SKM-1 treated with dmso at 0.1 percent for 144 hours (cell line): ENCODE results near the gene ISCU.
"Not testable (repeated sequence)": the region's sequence is repeated elsewhere in the genome, so short reads cannot be mapped to it uniquely, and the experiment has no call there.

Experiments used
- DNase-seq: peaks from one replicate; lab custom pipeline; 2025; ENCODE audit not compliant: unreplicated experiment; lab: John Stamatoyannopoulos, UW

The ISCU gene

DNA sequence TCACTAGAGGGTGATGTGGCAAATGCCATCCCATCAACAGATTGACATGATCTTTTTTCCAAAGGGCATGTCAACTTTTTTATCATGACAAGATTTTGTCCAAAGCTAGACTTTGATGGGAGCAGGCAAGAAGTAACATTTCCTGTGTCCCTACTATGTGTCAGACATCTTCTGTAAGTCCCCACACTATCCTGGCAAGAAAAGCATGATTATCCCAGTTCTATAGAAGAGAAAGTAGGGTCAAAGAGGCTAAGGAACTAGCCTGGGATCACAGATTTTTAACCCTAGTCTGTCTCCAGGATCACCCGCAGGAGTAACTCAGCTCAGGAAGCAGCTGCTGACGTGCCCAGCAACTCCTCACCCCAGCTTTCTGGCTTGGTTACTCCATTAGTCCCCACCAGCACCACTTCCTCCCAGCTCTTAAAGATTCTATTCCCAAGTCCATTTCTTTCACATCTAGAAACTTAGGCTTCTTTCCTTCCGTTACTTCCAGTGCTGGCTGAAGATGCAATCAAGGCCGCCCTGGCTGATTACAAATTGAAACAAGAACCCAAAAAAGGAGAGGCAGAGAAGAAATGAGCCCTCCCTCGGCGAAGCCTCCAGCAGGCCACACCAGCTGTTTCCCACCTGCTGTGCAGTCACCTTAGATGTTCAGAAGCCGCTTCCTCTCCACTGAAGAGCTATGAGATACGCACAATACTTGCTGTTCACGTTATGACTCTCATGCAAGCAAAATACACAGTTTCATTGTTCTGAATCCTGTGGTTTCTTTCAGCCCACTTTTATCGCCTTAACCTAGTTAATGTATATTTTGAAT is 6.2 kb downstream of the ISCU start:
- DNase-seq: no peak

DNA sequence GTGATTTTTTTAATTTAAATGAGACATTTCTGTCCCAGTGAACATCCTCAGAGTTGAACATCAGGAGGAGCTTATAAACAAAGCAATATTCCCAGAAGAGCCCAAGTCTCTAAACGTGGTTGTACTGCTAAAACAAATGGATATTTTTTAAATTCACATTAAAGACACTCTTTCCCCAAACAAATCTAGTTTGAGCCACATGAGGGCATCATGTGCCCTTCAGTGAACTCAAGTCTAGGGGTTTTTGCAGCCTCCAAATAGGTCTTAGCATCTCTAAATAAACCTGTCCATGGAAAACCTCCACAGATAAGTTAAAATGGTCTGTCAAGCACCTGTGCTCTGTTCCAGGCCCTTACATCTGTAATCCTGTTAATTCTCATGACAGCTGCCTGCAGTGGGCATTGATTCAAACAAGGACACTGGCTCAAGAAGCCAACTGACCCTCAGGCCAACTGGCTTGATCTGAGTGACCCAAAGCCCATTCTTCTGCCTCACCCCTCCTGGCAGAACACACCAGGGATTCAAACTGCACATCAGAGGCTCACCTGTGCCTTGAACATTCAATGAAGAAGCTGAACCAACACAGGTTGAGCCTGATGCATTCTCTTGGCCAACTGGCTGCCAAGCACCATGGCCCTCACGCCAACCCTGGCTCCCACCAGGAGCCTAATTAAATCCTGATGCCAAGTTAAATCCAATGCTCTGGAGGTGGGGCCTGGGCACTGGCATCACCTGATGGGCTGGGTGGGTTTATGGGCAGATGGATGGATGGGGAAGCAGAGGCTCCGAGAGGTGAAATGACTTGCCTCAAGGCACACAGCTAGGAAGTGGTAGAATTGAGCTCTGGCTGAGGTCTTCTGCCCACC is 8.6 kb downstream of the ISCU start:
- DNase-seq: no peak

DNA sequence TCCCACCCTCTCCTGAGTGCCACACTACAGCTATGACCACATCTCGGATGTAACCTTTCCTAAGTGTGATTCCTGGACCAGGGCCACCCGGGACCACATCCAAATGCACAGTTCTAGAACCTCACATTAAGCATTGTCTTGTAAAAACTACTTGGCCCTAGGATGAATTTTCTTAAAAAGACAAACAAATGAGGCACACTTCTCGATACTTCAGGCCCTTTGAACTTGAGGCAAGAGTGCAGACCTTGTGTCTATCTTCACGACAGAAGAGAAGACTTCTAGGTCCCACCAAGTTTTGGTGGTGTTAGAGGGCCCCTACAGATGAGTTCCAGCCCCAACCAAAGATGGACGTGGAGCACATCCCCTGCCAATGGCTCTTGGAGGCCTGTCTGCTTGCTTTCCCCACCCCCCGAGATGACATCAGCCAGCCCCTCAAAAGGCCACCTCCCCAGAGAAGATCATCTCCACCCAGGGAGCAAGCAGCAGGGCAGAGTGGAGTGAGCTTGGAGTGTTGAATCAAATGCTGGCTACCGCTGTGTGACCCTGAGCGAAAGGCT is 9.3 kb downstream of the ISCU start:
- no peak for DNase-seq

DNA sequence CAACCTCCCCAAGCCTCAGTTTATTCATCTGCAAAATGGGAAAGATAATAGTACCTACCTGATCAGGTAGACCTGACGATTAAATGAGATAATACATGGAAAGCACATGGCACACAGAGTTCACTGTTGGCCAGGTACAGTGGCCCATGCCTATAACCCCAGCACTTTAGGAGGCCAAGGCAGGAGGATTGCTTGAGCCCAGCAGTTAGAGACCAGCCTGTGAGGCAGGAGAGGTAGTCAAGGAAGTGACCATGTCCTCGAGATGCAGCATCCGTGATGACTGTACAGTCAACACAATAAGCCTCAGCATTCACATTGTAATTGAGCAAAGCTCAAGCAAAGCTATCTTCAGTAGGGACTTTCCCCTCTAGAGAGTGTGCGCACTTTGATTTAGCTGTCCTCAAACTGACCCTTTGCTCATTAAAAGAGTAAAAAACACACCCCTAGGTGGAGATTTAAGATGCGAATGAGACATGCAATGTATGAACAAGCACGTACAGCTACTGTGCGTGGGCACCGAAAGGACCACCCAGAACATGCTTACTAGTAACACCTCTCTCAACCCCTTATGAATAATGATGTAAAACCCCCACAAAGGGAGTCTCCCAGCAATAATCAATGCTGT is 9.9 kb downstream of the ISCU start:
- DNase-seq: no peak

DNA sequence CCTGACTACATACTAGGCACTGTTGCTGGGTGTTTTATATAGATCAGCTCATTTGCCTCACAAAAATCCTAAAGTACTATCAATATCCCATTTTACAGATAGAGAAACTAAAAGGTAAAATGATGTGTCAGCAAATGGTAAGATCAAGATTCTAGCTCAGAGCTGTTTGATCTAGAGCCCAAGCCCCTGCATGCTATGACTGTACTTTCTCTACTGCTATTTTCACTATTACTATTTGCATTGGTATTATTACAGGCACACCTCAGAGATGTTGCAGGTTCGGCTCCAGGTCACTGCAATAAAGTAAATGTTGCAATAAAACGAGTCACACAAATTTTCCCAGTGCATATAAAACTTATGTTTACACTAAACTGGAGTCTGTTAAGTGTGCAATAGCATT is 10.9 kb downstream of the ISCU start:
- DNase-seq: no peak

DNA sequence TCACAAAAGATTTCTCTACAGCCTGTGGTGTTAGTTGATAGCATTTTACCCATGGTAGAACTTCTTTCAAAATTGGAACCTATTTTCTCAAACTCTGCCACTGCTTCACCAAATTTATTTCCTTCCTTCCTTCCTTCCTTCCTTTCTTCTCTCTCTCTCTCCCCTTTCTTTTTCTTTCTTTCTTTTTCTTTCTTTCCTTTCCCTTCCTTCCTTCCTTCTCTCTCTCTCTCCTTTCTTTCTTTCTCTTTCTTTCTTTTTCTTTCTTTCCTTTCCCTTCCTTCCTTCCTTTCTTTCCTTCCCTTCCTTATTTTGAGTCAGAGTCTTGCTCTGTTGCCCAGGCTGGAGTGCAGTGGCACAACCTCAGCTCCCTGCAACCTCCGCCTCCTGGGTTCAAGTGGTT is 11.9 kb downstream of the ISCU start:
- DNase-seq: not testable (repeated sequence)

DNA sequence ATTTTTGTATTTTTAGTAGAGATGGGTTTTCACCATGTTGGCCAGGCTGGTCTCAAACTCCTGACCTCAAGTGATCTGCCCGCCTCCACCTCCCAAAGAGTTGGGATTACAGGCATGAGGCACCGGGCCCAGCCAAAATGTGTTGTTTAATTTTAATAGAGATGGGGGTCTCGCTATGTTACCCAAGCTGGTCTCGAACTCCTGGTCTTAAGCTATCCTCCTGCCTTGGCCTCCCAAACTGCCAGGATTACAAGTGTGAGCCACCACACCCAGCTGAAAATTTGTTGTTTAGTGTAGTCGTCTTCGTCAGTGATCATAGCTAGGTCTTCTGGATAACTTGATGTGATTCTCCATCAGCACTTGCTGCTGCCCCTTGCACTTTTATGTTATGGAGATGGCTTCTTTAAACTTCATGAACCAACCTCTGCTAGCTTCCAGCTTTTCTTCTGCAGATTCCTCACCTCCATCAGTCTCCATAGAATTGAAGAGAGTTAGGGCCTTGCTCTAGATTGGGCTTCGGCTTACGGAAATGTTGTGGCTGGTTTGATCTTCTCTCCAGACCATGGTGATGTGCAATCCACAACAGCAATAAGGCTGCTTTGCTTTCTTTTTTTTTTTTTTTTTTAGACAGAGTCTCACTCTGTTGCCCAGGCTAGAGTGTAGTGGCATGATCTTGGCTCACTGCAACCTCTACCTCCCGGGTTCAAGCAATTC is 13.0 kb downstream of the ISCU start:
- no peak for DNase-seq

DNA sequence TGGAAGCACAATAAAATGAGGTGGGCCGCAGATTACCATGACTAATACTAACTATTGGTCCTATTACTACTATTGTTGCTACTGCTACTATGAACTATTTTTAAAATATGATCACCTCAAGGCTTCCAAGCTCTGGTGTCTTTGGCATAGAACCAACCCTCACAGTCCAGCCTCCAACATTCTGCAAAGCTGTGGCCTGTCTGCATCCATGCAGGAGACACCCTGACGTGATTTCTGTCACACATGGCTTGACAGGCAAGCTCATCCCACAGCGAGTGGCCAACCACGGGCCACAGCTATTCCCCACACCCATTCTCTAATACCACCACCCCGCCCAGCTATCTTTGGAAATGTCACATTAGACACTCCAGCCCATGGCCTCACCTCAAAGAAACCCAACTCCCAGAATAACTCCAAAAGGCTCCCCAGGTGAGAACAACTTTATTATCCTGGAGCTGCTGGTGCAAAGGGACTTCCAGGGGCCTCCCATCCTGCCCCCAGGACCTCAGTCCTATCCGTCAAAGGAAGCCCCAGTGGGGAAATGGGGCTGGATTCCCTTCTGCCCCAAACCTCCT is 14.4 kb downstream of the ISCU start:
- no peak for DNase-seq

DNA sequence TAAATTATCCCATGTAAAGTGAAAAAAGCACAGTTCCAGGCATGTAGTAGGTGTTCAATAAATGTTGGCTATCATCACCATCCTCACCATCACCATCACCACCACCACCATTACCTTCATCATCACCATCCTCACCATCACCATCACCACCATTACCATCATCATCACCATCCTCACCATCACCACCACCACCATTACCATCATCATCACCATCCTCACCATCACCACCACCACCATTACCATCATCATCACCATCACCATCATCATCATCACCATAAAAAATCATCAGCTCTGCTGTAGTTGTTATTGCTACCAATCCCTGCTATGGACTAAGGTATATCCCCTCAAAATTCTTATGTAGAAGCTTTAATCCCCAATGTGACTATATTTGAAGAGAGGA is 15.1 kb downstream of the ISCU start:
- DNase-seq: no peak

DNA sequence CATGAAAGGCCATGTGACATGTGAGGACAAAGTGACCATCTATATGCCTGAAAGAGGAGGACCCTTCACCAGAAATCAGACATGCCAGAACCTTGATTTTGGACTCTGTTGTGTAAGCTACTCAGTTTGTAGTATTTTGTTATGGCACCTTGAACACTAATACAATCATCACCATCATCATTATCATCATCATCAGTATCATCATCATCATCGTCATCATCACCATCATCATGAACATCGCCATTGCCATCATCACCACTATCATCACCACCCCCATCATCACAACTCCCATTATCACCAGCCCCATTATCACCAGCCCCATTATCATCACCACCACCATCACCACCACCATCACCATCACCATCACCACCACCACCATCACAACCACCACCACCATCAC is 15.9 kb downstream of the ISCU start:
- no peak for DNase-seq

DNA sequence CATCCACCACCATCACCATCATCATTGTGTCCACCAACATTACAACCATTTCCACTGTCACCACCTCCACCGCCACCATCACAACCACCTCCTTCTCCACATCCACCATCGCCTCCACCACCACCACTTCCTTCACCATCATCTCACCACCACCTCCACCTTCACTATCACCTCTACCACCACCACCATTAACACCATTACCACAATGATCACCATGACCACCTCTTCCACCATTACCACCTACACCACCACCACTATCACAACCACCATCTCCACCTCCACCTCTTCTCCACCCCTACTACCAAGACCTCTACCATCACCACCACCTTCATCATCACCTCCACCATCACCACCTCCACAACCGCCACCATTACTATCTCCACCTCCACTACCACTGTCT is 16.4 kb downstream of the ISCU start:
- no peak for DNase-seq

DNA sequence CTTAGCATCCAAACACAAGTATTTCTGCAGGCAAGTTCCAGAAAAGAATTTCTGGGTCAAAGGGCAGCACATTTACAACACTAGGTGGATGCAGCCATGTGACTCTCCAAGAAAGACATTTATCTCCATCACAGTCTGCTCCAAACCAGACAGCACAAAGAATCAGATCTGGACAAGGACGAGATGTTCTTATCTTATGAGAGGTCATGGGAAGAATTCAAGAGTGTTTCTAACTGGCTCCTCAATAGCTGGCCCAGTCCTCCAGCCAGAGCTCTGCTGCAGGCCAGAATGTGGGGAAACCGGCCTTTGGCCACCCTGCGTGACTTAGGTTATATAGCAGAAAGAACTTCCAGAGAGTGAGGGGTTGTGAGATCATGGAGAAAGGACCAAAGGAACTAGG is 18.1 kb downstream of the ISCU start:
- DNase-seq: no peak

DNA sequence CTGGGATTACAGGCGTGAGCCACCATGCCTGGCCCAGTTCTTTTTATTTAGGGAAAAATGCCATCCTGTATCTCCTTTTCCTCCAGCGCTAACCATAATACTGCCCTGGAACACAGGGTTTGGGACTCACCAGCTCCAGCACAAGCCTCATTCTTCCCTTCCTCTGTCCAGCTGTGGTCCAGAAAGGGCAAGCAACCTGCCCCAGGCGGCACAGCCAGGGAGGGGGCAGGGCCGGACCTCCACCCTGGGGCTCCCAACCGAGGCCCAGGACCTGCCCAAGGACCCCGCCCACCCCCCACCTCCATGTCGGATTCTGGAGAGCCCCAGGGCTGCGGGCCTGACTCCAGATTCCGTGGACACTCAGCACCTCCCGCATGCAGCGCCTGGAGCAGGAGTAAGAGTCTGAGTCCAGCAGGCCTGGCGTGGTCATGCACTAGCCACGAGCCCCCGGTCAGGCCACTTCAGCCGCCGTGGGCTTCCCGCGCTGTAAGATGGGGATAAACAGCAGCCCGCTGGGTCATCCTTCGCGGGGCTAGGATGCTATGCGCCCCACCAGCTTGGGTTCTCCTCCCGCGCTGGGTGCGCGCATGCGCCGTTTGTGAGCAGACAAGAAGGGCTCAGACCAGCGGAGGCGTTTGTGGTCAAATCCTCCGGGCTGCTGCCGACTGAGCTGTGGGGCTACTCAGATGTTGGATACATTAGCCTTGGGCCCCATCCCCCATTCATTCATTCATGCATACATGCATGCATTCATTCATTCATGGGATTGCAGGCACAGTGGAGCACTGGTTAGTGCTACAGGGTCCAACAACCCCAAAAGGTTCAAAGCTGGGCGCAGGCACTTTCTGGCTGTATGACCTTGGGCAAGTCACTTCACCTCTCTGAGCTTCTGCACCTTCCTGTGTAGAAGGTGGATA is 19.2 kb downstream of the ISCU start:
- no peak for DNase-seq

DNA sequence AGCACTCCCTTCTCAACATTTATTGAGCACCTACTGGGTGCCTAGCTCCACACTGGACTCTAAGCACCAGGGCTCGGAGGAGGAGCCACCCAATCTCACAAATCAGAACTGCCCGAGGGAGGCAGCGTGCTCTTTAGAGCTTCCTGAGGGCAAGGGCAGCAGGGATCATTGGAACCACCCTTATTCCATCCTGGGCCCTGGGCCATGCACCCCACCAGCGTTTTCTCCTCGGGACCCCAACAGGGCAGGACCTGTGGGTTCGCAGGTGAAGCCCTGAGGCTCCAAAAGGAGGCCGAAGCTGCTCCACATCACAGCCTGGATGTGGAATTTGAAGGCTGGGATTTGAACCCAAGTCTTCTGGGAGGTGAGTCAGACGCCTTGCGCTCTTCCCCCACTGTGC is 20.1 kb downstream of the ISCU start:
- DNase-seq: no peak

DNA sequence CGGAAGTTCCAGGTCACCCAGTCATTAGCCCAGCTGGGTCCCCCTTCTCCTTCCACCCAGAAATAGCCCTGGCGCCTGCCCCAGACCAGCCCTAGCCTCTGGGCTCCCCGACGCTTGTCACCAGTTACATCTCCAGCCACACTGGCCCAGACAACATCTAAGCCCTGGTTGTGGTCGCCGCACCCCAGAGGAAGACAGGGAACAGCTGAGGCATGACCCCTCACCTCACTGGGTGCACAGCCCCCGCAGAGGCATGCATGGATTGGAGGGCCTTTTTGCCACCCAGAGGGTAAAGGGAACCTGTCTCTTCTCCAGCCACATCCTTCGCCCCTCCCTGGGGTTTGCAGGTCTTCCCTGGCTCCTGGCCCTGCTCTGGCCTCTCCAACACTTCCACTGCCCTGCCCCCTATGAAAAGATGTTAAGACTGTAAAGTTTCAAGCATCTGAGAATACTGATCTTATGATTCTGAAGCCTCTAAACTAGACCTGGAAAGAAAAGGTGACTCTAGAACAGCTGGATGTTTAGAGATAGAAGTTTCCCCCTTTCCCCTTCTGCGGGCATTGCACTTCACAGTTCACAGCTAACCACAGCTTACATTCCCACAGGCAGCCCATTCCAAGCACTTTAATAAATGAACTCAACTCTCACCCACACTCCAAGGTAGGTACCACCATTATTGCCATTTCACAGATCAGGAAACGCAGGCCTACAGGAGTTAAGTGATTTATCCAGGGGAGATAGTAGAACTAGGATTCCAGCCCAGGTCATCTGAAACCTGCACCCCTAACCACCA is 20.8 kb downstream of the ISCU start:
- no peak for DNase-seq

DNA sequence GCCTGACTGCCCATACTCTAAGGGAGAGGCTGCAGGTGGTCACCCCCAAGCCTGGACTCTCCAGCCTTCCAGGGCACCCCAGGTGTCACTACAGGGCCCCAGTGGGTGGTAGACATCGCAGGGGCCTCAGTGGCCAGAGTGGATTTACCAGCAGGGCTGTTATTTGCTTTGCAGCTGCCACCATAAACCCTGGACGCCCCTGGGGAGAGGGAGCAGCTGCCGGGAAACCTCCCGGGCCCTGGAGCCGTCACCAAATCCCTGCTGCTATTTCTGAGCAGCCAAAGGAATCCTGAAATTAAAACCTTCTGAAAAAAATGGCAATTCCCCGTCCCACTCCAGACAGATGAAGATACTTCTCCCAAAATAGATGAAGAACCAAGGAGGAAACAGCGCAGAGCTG is 21.6 kb downstream of the ISCU start:
- DNase-seq: no peak

DNA sequence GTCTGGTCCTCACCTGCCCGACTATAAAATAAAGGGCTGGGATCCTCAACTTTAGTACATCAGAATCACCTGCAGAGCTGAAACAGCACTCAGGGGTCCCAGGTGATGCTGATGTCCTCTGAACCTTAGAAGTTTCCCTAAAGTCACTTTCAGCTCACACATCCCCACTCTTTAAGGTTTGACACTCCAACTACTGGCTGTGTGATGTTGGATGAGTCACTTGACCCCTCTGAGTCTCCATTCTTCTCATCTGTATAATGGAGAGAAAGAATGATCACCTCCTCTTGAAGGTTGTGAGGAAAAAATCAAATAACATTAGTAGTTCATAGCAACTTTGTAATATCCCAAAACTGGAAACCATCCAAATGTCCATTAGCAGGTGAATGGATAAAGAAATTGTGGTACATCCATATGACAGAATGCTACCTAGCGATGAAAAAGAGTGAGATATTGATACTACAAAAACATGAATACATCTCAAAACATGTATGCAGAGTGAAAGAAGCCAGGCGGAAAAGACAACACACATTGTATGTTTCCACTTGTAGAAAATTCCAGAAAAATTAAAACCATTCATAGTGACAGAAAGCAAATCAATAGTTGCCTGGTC is 22.2 kb downstream of the ISCU start:
- DNase-seq: no peak

DNA sequence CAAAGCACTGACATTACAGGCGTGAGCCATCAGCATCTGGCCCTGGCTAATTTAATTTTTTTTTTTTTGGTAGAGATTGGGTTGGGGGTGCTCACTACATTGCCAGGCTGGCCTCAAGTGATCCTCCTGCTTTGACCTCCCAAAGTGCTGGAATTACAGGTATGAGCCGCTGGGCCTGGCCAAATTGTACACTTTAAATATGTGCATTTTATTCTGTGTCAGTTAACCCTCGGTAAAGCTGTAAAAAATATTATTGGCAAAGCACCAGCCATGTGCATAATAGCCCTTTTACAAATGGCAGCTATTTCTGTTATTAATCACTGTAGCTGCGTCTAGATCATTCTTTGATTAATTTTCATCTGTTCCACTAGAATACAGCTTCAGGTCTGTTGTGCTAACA is 23.5 kb downstream of the ISCU start:
- no peak for DNase-seq
